ENCODE measurements around the gene PSME2.

Gene PSME2

GRCh38 chr14:24132976-24133375 is 13.4 kb downstream of the PSME2 start:
- no peak for DNase-seq

GRCh38 chr14:24132061-24132685 is 14.2 kb downstream of the PSME2 start:
- DNase-seq, result peak in 1 of 2 experiments; percentile 24

- no peak for DNase-seq
Observed at GRCh38 chr14:24131549-24131966, 14.9 kb downstream of the PSME2 start.

- DNase-seq, result no peak
Observed at GRCh38 chr14:24130717-24131548, 15.5 kb downstream of the PSME2 start.

- DNase-seq, result no peak
Observed at GRCh38 chr14:24130380-24130716, 16.1 kb downstream of the PSME2 start, which contains the start of gene FITM1. Gene FITM1 (plus strand): TSS chr14:24130659. CDS start chr14:24131564, 905 bp downstream.

GRCh38 chr14:24129410-24129998 is 16.9 kb downstream of the PSME2 start:
- DNase-seq, result no peak

- DNase-seq, result no peak
Observed at GRCh38 chr14:24127673-24128072, 18.7 kb downstream of the PSME2 start.

- DNase-seq, result no peak
Observed at GRCh38 chr14:24126939-24127338, 19.5 kb downstream of the PSME2 start.

GRCh38 chr14:24123424-24124417 is 22.7 kb downstream of the PSME2 start:
- no peak for DNase-seq

- DNase-seq, result no peak
Observed at GRCh38 chr14:24122898-24123297, 23.5 kb downstream of the PSME2 start.

- no peak for DNase-seq
Observed at GRCh38 chr14:24122416-24122815, 24.0 kb downstream of the PSME2 start.

- DNase-seq, result no peak
Observed at GRCh38 chr14:24121210-24121609, 25.2 kb downstream of the PSME2 start.

GRCh38 chr14:24119691-24120090 is 26.7 kb downstream of the PSME2 start:
- no peak for DNase-seq

GRCh38 chr14:24117179-24117578 is 29.2 kb downstream of the PSME2 start:
- no peak for DNase-seq

GRCh38 chr14:24116128-24116814 is 30.1 kb downstream of the PSME2 start:
- no peak for DNase-seq

GRCh38 chr14:24115422-24116127 is 30.8 kb downstream of the PSME2 start:
- no peak for DNase-seq

GRCh38 chr14:24114532-24115421 is 31.6 kb downstream of the PSME2 start, which contains the start of the genes DCAF11 and NRL:
Gene DCAF11 (plus strand): TSS chr14:24114777. CDS start chr14:24115595, 818 bp downstream.
Gene NRL (minus strand): TSS chr14:24114949. CDS start chr14:24082848, 32,101 bp downstream.
- DNase-seq, result peak; percentile 96 to 99

- DNase-seq, result peak; percentile 61 to 64
Observed at GRCh38 chr14:24113801-24114531, 32.4 kb downstream of the PSME2 start.

- no peak for DNase-seq
Observed at GRCh38 chr14:24113379-24113800, 33.0 kb downstream of the PSME2 start.
